OCI-LY3 (cell line): ENCODE measurements around the gene GSTA2.

Source experiments
- H2AFZ ChIP-seq: fragments of 200-600, 300-600 bp; shearing (Covaris generic); 2 replicates; pipeline ENCODE4 v1.6.0; 2014; ENCODE audit warnings: antibody characterized with exemption, low read depth, low read length
- H3K27ac ChIP-seq: fragments of 200-600, 300-600 bp; sonication (generic); 2 replicates; pipeline ENCODE4 v1.5.1; 2014; ENCODE audit warnings: mild to moderate bottlenecking, low read length, moderate library complexity, mixed read lengths
- H3K27me3 ChIP-seq: fragments of 200-600, 300-600 bp; sonication (generic); 2 replicates; pipeline ENCODE4 v1.6.1; 2014; ENCODE audit warnings: low read depth, low read length, mixed read lengths
- H3K36me3 ChIP-seq: fragments of 200-600, 300-600 bp; sonication (generic); replicated peaks from 2 replicates; pipeline ENCODE3; 2014; ENCODE audit warnings: low read depth, low read length, mixed read lengths
- H3K4me1 ChIP-seq: fragments of 300-600, 200-600 bp; sonication (generic); 2 replicates; pipeline ENCODE4 v1.6.1; 2014; ENCODE audit warnings: low read length, mixed read lengths
- H3K4me2 ChIP-seq: fragments of 200-600, 300-600 bp; sonication (generic); 2 replicates; pipeline ENCODE4 v1.6.1; 2014; ENCODE audit warnings: low read length, mixed read lengths
- H3K4me3 ChIP-seq: fragments of 300-600, 200-600 bp; sonication (generic); 2 replicates; pipeline ENCODE4 v1.5.1; 2014; ENCODE audit warnings: antibody characterized with exemption, mild to moderate bottlenecking, low read length, moderate library complexity
- H3K79me2 ChIP-seq: fragments of 300-600, 200-600 bp; shearing (Covaris generic); 2 replicates; pipeline ENCODE4 v1.6.1; 2014; ENCODE audit warnings: mild to moderate bottlenecking, low read length, mixed read lengths
- H3K9ac ChIP-seq: fragments of 300-600, 200-600 bp; shearing (Covaris generic); 2 replicates; pipeline ENCODE4 v1.6.0; 2014; ENCODE audit warnings: mild to moderate bottlenecking, low read length, moderate library complexity
- H3K9me3 ChIP-seq: fragments of 200-600, 300-600 bp; shearing (Covaris generic); 2 replicates; pipeline ENCODE4 v1.6.1; 2014; ENCODE audit warnings: low read length, mixed read lengths; ENCODE audit not compliant: insufficient read depth
- H4K20me1 ChIP-seq: fragments of 200-600, 300-600 bp; sonication (generic); 2 replicates; pipeline ENCODE4 v1.6.1; 2016; ENCODE audit warnings: low read length, mixed read lengths; ENCODE audit not compliant: insufficient read depth
- CTCF ChIP-seq: fragments of 200-600, 300-600 bp; sonication (generic); IDR thresholded peaks from 2 replicates; pipeline ENCODE4 v1.5.1; 2014; ENCODE audit warnings: antibody characterized with exemption, low read length, low read depth
- EZH2phosphoT487 ChIP-seq: fragments of 200-600 bp; shearing (Covaris generic); IDR thresholded peaks from 2 replicates; pipeline ENCODE4 v1.6.1; 2018; ENCODE audit warnings: antibody characterized with exemption, mixed run types, low read depth

GSTA2 gene

GRCh38 chr6:52704060-52704459 is 59.2 kb downstream of the GSTA2 start:
- Histone ChIP-seq H2AFZ (no peak overlapping the region), H3K4me2 (no peak overlapping the region), H3K79me2 (no peaks in the 10 kb centered on the region), H4K20me1 (no peaks in the 10 kb centered on the region), H3K9me3 (peaks cover 4% of the 10 kb centered on the region; the same call in 1 of the 2 replicates), H3K36me3 (no peaks in the 10 kb centered on the region), H3K4me3 (no peak overlapping the region), H3K9ac (no peak overlapping the region), H3K27ac (no peak overlapping the region), H3K4me1 (no peaks in the 10 kb centered on the region), H3K27me3 (0 out of 2 replicates have a peak, but pooled peaks cover 2% of the 10 kb centered on the region)
- TF ChIP-seq EZH2phosphoT487 (no peak), CTCF (no peak)
